A673 (cell line): Measurements from ENCODE around the gene COL9A3. TPM values are rescaled to one million over a fixed set of nuclear protein-coding genes. Genes with fewer than 3 reads are reported as not detected.

ENCODE experiments used
- BruUV-seq: library from RNA; stranded (reverse); fragments of 400-500 nt; replicated peaks from 2 replicates; lab custom pipeline; 2021; lab: Mats Ljungman, UMichigan
- CTCF ChIA-PET: fragments of 300-600 bp; sonication (Branson Sonifier 250); formaldehyde crosslinking; loops from one replicate; lab custom pipeline; 2022; ENCODE audit warnings: antibody characterized with exemption; lab: Charles Lee
- POLR2A ChIA-PET: fragments of 300-600 bp; sonication (Branson Sonifier 250); formaldehyde crosslinking; loops from one replicate; lab custom pipeline; 2022; ENCODE audit warnings: antibody characterized with exemption; ENCODE audit not compliant: low non-redundant PET; lab: Charles Lee
- DNase-seq: peaks from one replicate; pipeline ENCODE4 v3.0.0-alpha.2; 2015; ENCODE audit warnings: low spot score
- H3K27ac ChIP-seq: fragments of 200-600 bp; sonication (generic); 2 replicates; pipeline ENCODE4 v1.5.1; 2016; ENCODE audit warnings: mixed run types, low read depth, mild to moderate bottlenecking, mixed read lengths, antibody characterized with exemption, low read length; ENCODE audit not compliant: poor library complexity, severe bottlenecking
- H3K27me3 ChIP-seq: fragments of 200-600 bp; sonication (generic); replicated peaks from 2 replicates; pipeline ENCODE4 v1.6.1; 2017; ENCODE audit warnings: mixed run types, low read depth, mild to moderate bottlenecking, mixed read lengths, antibody characterized with exemption, low read length; ENCODE audit not compliant: insufficient read depth, poor library complexity
- H3K36me3 ChIP-seq: fragments of 200-600 bp; sonication (generic); 2 replicates; pipeline ENCODE4 v1.6.1; 2016; ENCODE audit warnings: mixed run types, mild to moderate bottlenecking, mixed read lengths, antibody characterized with exemption, low read length; ENCODE audit not compliant: insufficient read depth, poor library complexity, severe bottlenecking
- H3K4me1 ChIP-seq: fragments of 200-600 bp; sonication (generic); 2 replicates; pipeline ENCODE4 v1.6.1; 2017; ENCODE audit warnings: mixed run types, mild to moderate bottlenecking, mixed read lengths, antibody characterized with exemption, low read length; ENCODE audit not compliant: insufficient read depth, poor library complexity, severe bottlenecking
- H3K4me3 ChIP-seq: fragments of 200-600 bp; sonication (generic); 2 replicates; pipeline ENCODE4 v1.5.1; 2016; ENCODE audit warnings: low read depth, mixed run types, mild to moderate bottlenecking, mixed read lengths, low read length; ENCODE audit not compliant: poor library complexity, severe bottlenecking
- H3K9me3 ChIP-seq: fragments of 200-600 bp; sonication (generic); 2 replicates; pipeline ENCODE4 v1.6.1; 2016; ENCODE audit warnings: mixed run types, low read depth, mild to moderate bottlenecking, mixed read lengths, antibody characterized with exemption, low read length; ENCODE audit not compliant: poor library complexity, severe bottlenecking
- CTCF ChIP-seq: fragments of 300-800, 200-600 bp; sonication (generic); conservative IDR thresholded peaks from 2 replicates; pipeline ENCODE4 v1.5.1; 2017; ENCODE audit warnings: low read depth, mild to moderate bottlenecking, antibody characterized with exemption, low read length, moderate library complexity, mixed read lengths
- EZH2 ChIP-seq: fragments of 200-600 bp; sonication (generic); IDR thresholded peaks from 2 replicates; pipeline ENCODE4 v1.6.1; 2017; ENCODE audit warnings: borderline replicate concordance, low read depth, mild to moderate bottlenecking, mixed read lengths, antibody characterized with exemption, low read length; ENCODE audit not compliant: poor library complexity, severe bottlenecking
- intact Hi-C: fragments of 100-400 bp; cut with micrococcal nuclease; formaldehyde crosslinking; loops from one replicate; pipeline ENCODE4 v1.10.0; 2022; ENCODE audit not compliant: unreplicated experiment
- total RNA-seq: library from RNA; stranded (reverse); gene quantifications from 2 replicates; pipeline ENCODE4 v1.2.3, GENCODE V29; 2021

Gene COL9A3
- total RNA-seq, 1 experiment from 2014 or later: 8.4 TPM

GRCh38 chr20:62772990-62773844, 43.6 kb upstream of the COL9A3 start:
- BruUV-seq: TSS peak; percentile 70
- DNase-seq: peak; percentile 92
- Histone ChIP-seq H3K27ac (peak overlapping the region; percentile 95), H3K9me3 (no peaks in the 10 kb centered on the region), H3K4me3 (peak overlapping the region; percentile 76), H3K27me3 (no peaks in the 10 kb centered on the region), H3K36me3 (no peaks in the 10 kb centered on the region), H3K4me1 (peaks cover 79% of the 10 kb centered on the region)
- no peak for TF ChIP-seq EZH2
- TF ChIP-seq CTCF: no peak
- intact Hi-C loops: no loop called here
- CTCF ChIA-PET: interaction anchor here (0.6 to 1.4 kb wide), 4 partner anchors 9 to 67 kb away, joined by 3 to 9 read pairs (median 6); no protein-coding TSS in a partner anchor
- POLR2A ChIA-PET: interaction anchor here (0.6 to 0.8 kb wide), 2 partner anchors 22 to 110 kb away, joined by 3 to 14 read pairs; no protein-coding TSS in a partner anchor

GRCh38 chr20:62773845-62774714, 42.8 kb upstream of the COL9A3 start:
- H3K27ac ChIP-seq: peak overlapping the region; percentile 95
- TF ChIP-seq CTCF: no peak
- TF ChIP-seq EZH2: no peak
- DNase-seq: no peak
- intact Hi-C loops: no loop called here
- POLR2A ChIA-PET: no interaction called here
- H3K27me3 ChIP-seq: no peaks in the 10 kb centered on the region
- BruUV-seq: no TSS peak
- H3K36me3 ChIP-seq: no peaks in the 10 kb centered on the region
- H3K4me3 ChIP-seq: peak overlapping the region; percentile 76
- CTCF ChIA-PET: interaction anchor here (1.3 to 1.4 kb wide), 3 partner anchors 8 to 20 kb away, joined by 4 to 9 read pairs (median 8); no protein-coding TSS in a partner anchor
- H3K4me1 ChIP-seq: peaks cover 71% of the 10 kb centered on the region
- H3K9me3 ChIP-seq: no peaks in the 10 kb centered on the region

GRCh38 chr20:62774762-62775161, 42.1 kb upstream of the COL9A3 start:
- H3K4me3 ChIP-seq: peak overlapping the region; percentile 3
- H3K36me3 ChIP-seq: no peaks in the 10 kb centered on the region
- peaks cover 64% of the 10 kb centered on the region for H3K4me1 ChIP-seq
- POLR2A ChIA-PET: no interaction called here
- BruUV-seq: no TSS peak
- CTCF ChIA-PET: no interaction called here
- peak overlapping the region; percentile 95 for H3K27ac ChIP-seq
- peak; percentile 79 for DNase-seq
- no peaks in the 10 kb centered on the region for H3K27me3 ChIP-seq
- intact Hi-C loops: no loop called here
- TF ChIP-seq EZH2: no peak
- TF ChIP-seq CTCF: no peak
- H3K9me3 ChIP-seq: no peaks in the 10 kb centered on the region
